Panc1 (cell line): ENCODE results near the gene NTNG2.

ENCODE experiments used
- POLR2AphosphoS5 ChIP-seq: IDR thresholded peaks from 2 replicates; pipeline ENCODE4 v1.6.1; 2012; ENCODE audit warnings: mild to moderate bottlenecking, low read depth, low read length, moderate library complexity
- SIN3A ChIP-seq: IDR thresholded peaks from 2 replicates; pipeline ENCODE4 v1.6.1; 2012; ENCODE audit warnings: low read depth, mild to moderate bottlenecking, low read length, moderate library complexity, borderline replicate concordance; ENCODE audit not compliant: insufficient read depth
- TF ChIP-seq, protein P1 (sequence below): fragments of 450-650 bp; IDR thresholded peaks from 2 replicates; pipeline ENCODE4 v1.5.1; 2017; ENCODE audit warnings: mild to moderate bottlenecking

DNA sequence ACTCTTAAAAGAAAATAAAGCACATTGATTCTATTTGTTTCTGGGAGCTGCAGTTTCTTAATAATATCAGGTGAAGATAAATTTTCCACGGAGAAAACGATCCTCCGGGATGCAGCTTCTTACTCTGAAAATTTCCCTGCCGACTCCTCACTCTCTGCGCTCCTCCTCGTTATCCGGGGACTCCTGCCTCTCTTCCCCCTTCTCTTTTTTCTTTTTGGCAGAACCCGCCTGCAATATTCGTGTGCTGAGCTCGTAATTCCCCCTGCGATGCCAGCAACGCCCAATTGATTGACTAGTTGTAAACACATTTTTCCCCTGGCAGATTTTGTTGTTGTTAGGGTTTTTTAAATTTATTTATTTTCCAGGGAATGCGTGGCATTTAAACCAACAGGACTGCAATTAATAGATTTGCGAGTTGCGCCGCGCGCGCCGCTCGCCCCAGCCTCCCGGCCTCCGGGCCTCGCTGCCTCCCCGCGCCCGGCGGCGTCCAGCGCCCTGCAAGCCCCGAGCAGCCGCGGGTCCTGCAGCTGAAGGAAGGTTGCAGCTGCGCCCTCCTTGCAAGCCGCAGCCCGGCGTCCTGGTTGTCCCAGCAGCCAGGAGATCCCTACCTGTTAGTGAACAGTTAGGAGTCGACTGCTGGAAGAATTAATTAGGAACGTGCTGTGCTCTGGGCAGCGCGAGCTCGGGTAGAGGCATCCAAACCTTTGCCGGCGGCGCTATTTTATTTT, 2.2 kb downstream of the NTNG2 start:
- TF ChIP-seq SIN3A (no peak), POLR2AphosphoS5 (no peak)
- TF ChIP-seq, protein P1, sequence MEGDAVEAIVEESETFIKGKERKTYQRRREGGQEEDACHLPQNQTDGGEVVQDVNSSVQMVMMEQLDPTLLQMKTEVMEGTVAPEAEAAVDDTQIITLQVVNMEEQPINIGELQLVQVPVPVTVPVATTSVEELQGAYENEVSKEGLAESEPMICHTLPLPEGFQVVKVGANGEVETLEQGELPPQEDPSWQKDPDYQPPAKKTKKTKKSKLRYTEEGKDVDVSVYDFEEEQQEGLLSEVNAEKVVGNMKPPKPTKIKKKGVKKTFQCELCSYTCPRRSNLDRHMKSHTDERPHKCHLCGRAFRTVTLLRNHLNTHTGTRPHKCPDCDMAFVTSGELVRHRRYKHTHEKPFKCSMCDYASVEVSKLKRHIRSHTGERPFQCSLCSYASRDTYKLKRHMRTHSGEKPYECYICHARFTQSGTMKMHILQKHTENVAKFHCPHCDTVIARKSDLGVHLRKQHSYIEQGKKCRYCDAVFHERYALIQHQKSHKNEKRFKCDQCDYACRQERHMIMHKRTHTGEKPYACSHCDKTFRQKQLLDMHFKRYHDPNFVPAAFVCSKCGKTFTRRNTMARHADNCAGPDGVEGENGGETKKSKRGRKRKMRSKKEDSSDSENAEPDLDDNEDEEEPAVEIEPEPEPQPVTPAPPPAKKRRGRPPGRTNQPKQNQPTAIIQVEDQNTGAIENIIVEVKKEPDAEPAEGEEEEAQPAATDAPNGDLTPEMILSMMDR, result no peak
